Esophagus squamous epithelium (tissue), 4 donors: ENCODE measurements around the gene EVC2.

ENCODE experiments used
- POLR2A ChIP-seq, 4 donors: fragments of 450-650 bp; IDR thresholded peaks; one replicate each; pipeline ENCODE4 v1.6.1; 2017; ENCODE audit warnings: antibody characterized with exemption in 4 of 4, mild to moderate bottlenecking in 4 of 4, moderate library complexity in 3 of 4
- TF ChIP-seq, protein P1 (sequence below), 6 experiments: fragments of 450-650 bp in 4 of 6; fragments of 200-600 bp in 2 of 6; sonication (generic) in 2 of 6; IDR thresholded peaks; one replicate each; pipeline ENCODE4 v1.5.1; 2016 to 2019; ENCODE audit warnings: antibody characterized with exemption in 6 of 6, mild to moderate bottlenecking in 4 of 6, moderate library complexity in 4 of 6

DNA sequence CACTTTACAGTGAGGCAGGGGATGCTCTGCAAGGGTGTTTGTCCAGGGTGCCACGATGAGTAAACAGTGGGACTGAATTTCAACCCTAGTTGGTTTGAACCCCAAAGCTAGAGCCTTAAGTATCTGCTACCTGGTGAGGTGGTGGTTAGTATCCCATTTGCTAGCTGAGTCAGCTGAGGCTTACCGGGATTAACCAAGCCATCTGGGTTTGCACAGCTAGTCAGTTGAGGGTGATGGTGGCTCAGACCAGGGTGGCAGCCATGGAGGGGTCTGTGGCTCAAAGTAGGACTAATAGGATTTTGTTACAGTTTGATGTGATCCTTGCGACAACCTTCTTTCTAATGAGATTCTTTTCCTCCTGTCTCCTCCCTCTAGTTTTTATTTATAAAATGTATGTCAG is 4.6 kb upstream of the EVC2 start:
- TF ChIP-seq, protein P1, sequence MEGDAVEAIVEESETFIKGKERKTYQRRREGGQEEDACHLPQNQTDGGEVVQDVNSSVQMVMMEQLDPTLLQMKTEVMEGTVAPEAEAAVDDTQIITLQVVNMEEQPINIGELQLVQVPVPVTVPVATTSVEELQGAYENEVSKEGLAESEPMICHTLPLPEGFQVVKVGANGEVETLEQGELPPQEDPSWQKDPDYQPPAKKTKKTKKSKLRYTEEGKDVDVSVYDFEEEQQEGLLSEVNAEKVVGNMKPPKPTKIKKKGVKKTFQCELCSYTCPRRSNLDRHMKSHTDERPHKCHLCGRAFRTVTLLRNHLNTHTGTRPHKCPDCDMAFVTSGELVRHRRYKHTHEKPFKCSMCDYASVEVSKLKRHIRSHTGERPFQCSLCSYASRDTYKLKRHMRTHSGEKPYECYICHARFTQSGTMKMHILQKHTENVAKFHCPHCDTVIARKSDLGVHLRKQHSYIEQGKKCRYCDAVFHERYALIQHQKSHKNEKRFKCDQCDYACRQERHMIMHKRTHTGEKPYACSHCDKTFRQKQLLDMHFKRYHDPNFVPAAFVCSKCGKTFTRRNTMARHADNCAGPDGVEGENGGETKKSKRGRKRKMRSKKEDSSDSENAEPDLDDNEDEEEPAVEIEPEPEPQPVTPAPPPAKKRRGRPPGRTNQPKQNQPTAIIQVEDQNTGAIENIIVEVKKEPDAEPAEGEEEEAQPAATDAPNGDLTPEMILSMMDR (IDR thresholded peaks at IDR 0.05) = no peak
- no peak for TF ChIP-seq POLR2A (IDR thresholded peaks at IDR 0.05)
